Omental fat pad (tissue), 4 donors: ENCODE results near the gene CCDC198. TPM values are rescaled to one million over a fixed set of nuclear protein-coding genes. Genes with fewer than 3 reads are reported as not detected.

Experiments used
- ATAC-seq: fragments of 150-250 bp; one replicate; pipeline ENCODE4 v1.9.1; 2016; ENCODE audit warnings: mild to moderate bottlenecking, moderate library complexity; ENCODE audit not compliant: low FRiP score
- DNase-seq: peaks from one replicate; pipeline ENCODE4 v3.0.0-alpha.2; 2019; ENCODE audit warnings: low spot score
- CTCF ChIP-seq, 3 donors: fragments of 450-650 bp; IDR thresholded peaks; one replicate each; pipeline ENCODE4 v1.5.1; 2016 to 2017; ENCODE audit warnings: antibody characterized with exemption in 3 of 3, mild to moderate bottlenecking in 3 of 3, moderate library complexity in 2 of 3
- total RNA-seq, 4 donors: library from RNA; depleted of rRNA; stranded (reverse); fragments of >200 nt; gene quantifications; one replicate each; pipeline ENCODE4 v1.1.0, GENCODE V29; 2016

Gene CCDC198
- total RNA-seq, 4 donors from 2014 or later = not detected

GRCh38 chr14:57470909-57471308 is 22.7 kb downstream of the CCDC198 start:
- no peak for DNase-seq
- no peak for TF ChIP-seq CTCF (IDR thresholded peaks at IDR 0.05)
- ATAC-seq = no peak

DNA sequence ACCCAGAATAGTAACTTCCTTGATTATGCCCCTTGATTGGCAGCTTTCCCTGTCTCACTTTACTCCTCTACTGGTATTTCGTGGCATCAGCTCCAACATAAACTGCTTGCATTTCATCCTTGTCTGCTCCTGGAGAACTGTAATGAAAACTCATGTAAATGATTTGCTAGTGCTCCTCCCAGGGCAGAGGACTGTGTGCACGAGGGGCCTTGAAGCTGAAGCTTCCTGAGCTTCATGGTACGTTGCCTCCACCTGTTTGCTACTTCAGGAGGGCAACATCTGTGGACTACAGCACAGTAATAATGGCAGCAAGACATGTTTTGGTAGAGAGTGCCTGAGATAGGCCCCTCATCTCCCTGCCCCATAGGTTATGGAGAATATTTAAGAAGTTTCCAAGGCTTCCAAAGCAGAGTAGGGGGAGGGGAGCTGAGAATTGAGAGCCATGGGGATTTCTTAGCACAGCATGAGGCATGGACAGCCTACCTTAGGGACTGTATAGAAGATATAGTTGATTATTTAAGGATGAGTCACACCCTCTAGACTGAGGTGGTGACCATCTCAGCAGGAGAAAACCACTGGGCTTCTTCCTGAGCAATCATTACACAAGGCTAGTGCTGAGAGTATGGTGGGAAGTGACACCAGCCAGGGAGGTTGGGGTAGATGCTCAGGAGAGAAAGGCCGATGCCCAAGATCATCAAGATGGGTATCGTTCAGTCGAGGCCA is 29.5 kb downstream of the CCDC198 start:
- TF ChIP-seq CTCF (IDR thresholded peaks at IDR 0.05) = no peak
- no peak for ATAC-seq
- DNase-seq = no peak

- ATAC-seq = no peak
- DNase-seq = no peak
- TF ChIP-seq CTCF (IDR thresholded peaks at IDR 0.05) = no peak
Observed at GRCh38 chr14:57462551-57462950, 31.1 kb downstream of the CCDC198 start.

- no peak for ATAC-seq
- no peak for DNase-seq
- no peak for TF ChIP-seq CTCF (IDR thresholded peaks at IDR 0.05)
Observed at GRCh38 chr14:57461777-57462320, 31.8 kb downstream of the CCDC198 start.

DNA sequence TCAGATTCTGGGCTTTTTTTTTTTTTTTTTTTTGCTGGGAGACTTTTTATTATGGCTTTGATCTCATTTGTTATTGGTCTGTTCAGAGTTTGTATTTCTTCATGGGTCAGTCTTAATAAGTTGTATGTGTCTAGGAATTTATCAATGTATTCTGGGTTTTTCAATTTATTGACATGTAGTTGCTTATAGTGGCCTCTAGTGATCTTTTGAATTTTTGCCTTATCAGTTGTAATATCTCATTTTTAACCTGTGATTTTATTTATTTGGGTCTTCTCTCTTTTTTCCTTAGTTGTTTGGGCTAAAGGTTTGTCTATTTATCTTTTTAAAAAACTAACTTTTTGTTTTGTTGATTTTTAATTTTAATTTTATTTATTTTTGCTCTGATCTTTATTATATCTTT is 57.7 kb downstream of the CCDC198 start:
- ATAC-seq (no peak), DNase-seq (no peak)

GRCh38 chr14:57420986-57421385 is 72.7 kb downstream of the CCDC198 start:
- DNase-seq (no peak), ATAC-seq (no peak)
- TF ChIP-seq CTCF (IDR thresholded peaks at IDR 0.05) = no peak

More for the DNA sequence above, 57.7 kb downstream of the CCDC198 start:
- no peak for TF ChIP-seq CTCF (IDR thresholded peaks at IDR 0.05)

DNA sequence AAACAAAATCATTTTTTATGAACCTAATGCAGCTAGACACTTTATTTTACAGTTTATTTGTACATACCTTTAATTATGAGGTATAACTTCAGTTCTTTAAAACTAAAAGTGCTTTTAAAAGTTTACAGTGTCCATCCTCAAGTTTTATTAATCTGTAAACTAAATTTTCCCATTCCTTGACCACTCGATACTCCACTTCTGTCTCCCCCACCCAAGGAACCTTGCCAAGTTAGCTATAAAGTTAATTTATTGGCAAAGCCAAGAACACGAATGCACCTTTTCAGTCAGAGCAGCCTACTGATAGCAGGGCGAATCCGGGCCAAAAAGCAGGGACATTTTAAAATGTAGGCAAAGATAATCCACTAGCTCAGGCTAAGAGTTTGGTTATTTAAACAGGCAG is 73.6 kb downstream of the CCDC198 start:
- no peak for ATAC-seq
- no peak for TF ChIP-seq CTCF (IDR thresholded peaks at IDR 0.05)
- no peak for DNase-seq
